Keratinocyte (primary cell): ENCODE measurements around the gene MEG3. TPM values are rescaled to one million over a fixed set of nuclear protein-coding genes. Genes with fewer than 3 reads are reported as not detected.

ENCODE experiments used
- DNase-seq: peaks from one replicate; pipeline ENCODE4 v3.0.0-alpha.2; 2011; ENCODE audit warnings: low read depth, missing footprints, low spot score
- FAIRE-seq: peaks from 2 replicates; lab custom pipeline; 2011; peaks lifted over from hg19 to GRCh38; lab: Jason Lieb, UNC
- H2AFZ ChIP-seq: 2 replicates; pipeline ENCODE4 v1.6.0; 2012; ENCODE audit warnings: low read length, control low read depth, inconsistent platforms; ENCODE audit not compliant: control insufficient read depth
- H3K27ac ChIP-seq: 2 replicates; pipeline ENCODE4 v1.5.1; 2011; ENCODE audit warnings: low read length; ENCODE audit not compliant: control insufficient read depth, insufficient read depth
- H3K27me3 ChIP-seq: 3 replicates; pipeline ENCODE4 v1.6.0; 2011; ENCODE audit warnings: low read length; ENCODE audit not compliant: control insufficient read depth, insufficient read depth; ENCODE audit errors: extremely low read depth
- H3K36me3 ChIP-seq, 2 experiments: 2 replicates in 1 of 2; 3 replicates in 1 of 2; pipeline ENCODE4 v1.5.1; 2011; ENCODE audit warnings: low read length in 2 of 2, mild to moderate bottlenecking in 1 of 2; ENCODE audit not compliant: control insufficient read depth in 2 of 2, insufficient read depth in 2 of 2; ENCODE audit errors: extremely low read depth in 1 of 2
- H3K4me1 ChIP-seq: 3 replicates; pipeline ENCODE4 v1.5.1; 2011; ENCODE audit warnings: low read length; ENCODE audit not compliant: control insufficient read depth, insufficient read depth; ENCODE audit errors: extremely low read depth
- H3K4me2 ChIP-seq: 3 replicates; pipeline ENCODE4 v1.6.0; 2011; ENCODE audit warnings: low read depth, low read length; ENCODE audit not compliant: control insufficient read depth, insufficient read depth; ENCODE audit errors: extremely low read depth
- H3K4me3 ChIP-seq, 3 experiments: fragments of 200-600 bp in 1 of 3; sonication (generic) in 1 of 3; 2 replicates in 2 of 3; 3 replicates in 1 of 3; pipeline ENCODE4 v1.5.1; 2011 to 2016; ENCODE audit warnings: low read length in 3 of 3, mild to moderate bottlenecking in 3 of 3, control low read depth in 2 of 3, inconsistent platforms in 1 of 3, low read depth in 1 of 3, mixed read lengths in 1 of 3, mixed run types in 1 of 3, moderate library complexity in 1 of 3; ENCODE audit not compliant: control insufficient read depth in 2 of 3, insufficient read depth in 2 of 3; ENCODE audit errors: extremely low read depth in 1 of 3
- H3K79me2 ChIP-seq: 2 replicates; pipeline ENCODE4 v1.6.0; 2012; ENCODE audit warnings: low read length; ENCODE audit not compliant: control insufficient read depth, insufficient read depth
- H3K9ac ChIP-seq: 3 replicates; pipeline ENCODE4 v1.6.0; 2011; ENCODE audit warnings: low read length; ENCODE audit not compliant: control insufficient read depth, insufficient read depth; ENCODE audit errors: extremely low read depth
- H3K9me1 ChIP-seq: 3 replicates; pipeline ENCODE4 v1.6.0; 2011; ENCODE audit warnings: low read length; ENCODE audit not compliant: control insufficient read depth, insufficient read depth; ENCODE audit errors: extremely low read depth
- H3K9me3 ChIP-seq: 2 replicates; pipeline ENCODE4 v1.5.1; 2012; ENCODE audit warnings: low read depth, low read length; ENCODE audit not compliant: control insufficient read depth
- H4K20me1 ChIP-seq: 3 replicates; pipeline ENCODE4 v1.6.0; 2011; ENCODE audit warnings: low read length; ENCODE audit not compliant: control insufficient read depth, insufficient read depth; ENCODE audit errors: extremely low read depth
- CTCF ChIP-seq, 3 experiments: IDR thresholded peaks in 1 of 3; conservative IDR thresholded peaks in 1 of 3; optimal IDR thresholded peaks in 1 of 3; 2 replicates in 2 of 3; 3 replicates in 1 of 3; pipeline versions ENCODE3 to v1.5.1; 2011; ENCODE audit warnings: low read length in 3 of 3, mild to moderate bottlenecking in 3 of 3, moderate library complexity in 2 of 3, control low read depth in 1 of 3, inconsistent platforms in 1 of 3; ENCODE audit not compliant: insufficient read depth in 2 of 3; ENCODE audit errors: extremely low read depth in 1 of 3
- EZH2 ChIP-seq: IDR thresholded peaks from one replicate; pipeline ENCODE4 v1.6.1; 2012; ENCODE audit warnings: inconsistent platforms, mild to moderate bottlenecking, low read length, moderate library complexity
- dilution Hi-C: fragments of 300-500 bp; cut with MboI; formaldehyde crosslinking; loops from one replicate; pipeline ENCODE4 v1.7.0; 2020; ENCODE audit warnings: low sequenced_read_pairs; ENCODE audit not compliant: extremely low pct_ligation_motif_present
- polyA plus RNA-seq, 5 experiments: library from polyadenylated mRNA; depleted of rRNA in 3 of 5; stranded (reverse) in 3 of 5; stranded (forward) in 1 of 5; unstranded in 1 of 5; fragments of >200 nt; gene quantifications; 1 replicate in 1 of 5; 2 replicates in 3 of 5; 3 replicates in 1 of 5; pipeline versions ENCODE4 v1.2.1 to v1.2.3, GENCODE V29; 2011 to 2012; ENCODE audit warnings: missing spikeins in 2 of 5, low read depth in 1 of 5, low replicate concordance in 1 of 5

The MEG3 gene
- polyA plus RNA-seq, 1 donor (not counting 4 experiments of a cell fraction or from before 2014, with no cell fraction given), result 5.6 TPM

GRCh38 chr14:100789460-100790417, 36.2 kb upstream of the MEG3 start:
- no peak overlapping the region for H3K4me2 ChIP-seq
- H2AFZ ChIP-seq, result no peak overlapping the region
- no peak for FAIRE-seq

GRCh38 chr14:100790502-100791347, 35.2 kb upstream of the MEG3 start:
- TF ChIP-seq EZH2, result no peak
- no peak for TF ChIP-seq CTCF (optimal IDR thresholded peaks at IDR 0.05 in 1 of 3, IDR thresholded peaks at IDR 0.05 in 1 of 3, conservative IDR thresholded peaks at IDR 0.05 in 1 of 3; ENCODE audit: extremely low read depth in 1 of 3, insufficient read depth in 2 of 3, low read length in 3 of 3)
- Histone ChIP-seq H3K4me1 (no peaks in the 10 kb centered on the region), H3K27me3 (peaks cover 13% of the 10 kb centered on the region), H3K36me3 (no peaks in the 10 kb centered on the region), H3K9me1 (no peaks in the 10 kb centered on the region), H3K79me2 (no peaks in the 10 kb centered on the region), H3K4me3 (no peak overlapping the region), H3K4me2 (no peak overlapping the region), H3K9ac (no peak overlapping the region), H3K27ac (no peak overlapping the region), H4K20me1 (no peaks in the 10 kb centered on the region), H2AFZ (no peak overlapping the region), H3K9me3 (no peaks in the 10 kb centered on the region)
- dilution Hi-C loops, result no loop called here
- DNase-seq (no peak), FAIRE-seq (no peak)

More at GRCh38 chr14:100789460-100790417, 36.2 kb upstream of the MEG3 start:
- TF ChIP-seq CTCF (optimal IDR thresholded peaks at IDR 0.05 in 1 of 3, IDR thresholded peaks at IDR 0.05 in 1 of 3, conservative IDR thresholded peaks at IDR 0.05 in 1 of 3; ENCODE audit: extremely low read depth in 1 of 3, insufficient read depth in 2 of 3, low read length in 3 of 3) (no peak), EZH2 (no peak)
- no peak overlapping the region for H3K27ac ChIP-seq
- H3K9me1 ChIP-seq, result no peaks in the 10 kb centered on the region
- H3K9ac ChIP-seq, result no peak overlapping the region
- H3K9me3 ChIP-seq, result no peaks in the 10 kb centered on the region
- no peak for DNase-seq
- no peaks in the 10 kb centered on the region for H3K36me3 ChIP-seq
- no peak overlapping the region for H3K4me3 ChIP-seq
- H3K79me2 ChIP-seq, result no peaks in the 10 kb centered on the region
- peaks cover 13% of the 10 kb centered on the region for H3K27me3 ChIP-seq
- no peaks in the 10 kb centered on the region for H3K4me1 ChIP-seq
- dilution Hi-C loops, result no loop called here
- no peaks in the 10 kb centered on the region for H4K20me1 ChIP-seq
